GM12878 (cell line): ENCODE measurements around the gene MOK. TPM values are rescaled to one million over a fixed set of nuclear protein-coding genes. Genes with fewer than 3 reads are reported as not detected.

Experiments
- ATAC-seq: fragments of 200-7000 bp; cut with Tn5 transposase; 3 replicates; pipeline ENCODE4 v1.9.1; 2020; ENCODE audit warnings: mild to moderate bottlenecking, moderate library complexity
- BruUV-seq: library from RNA; stranded (reverse); fragments of 400-500 nt; replicated peaks from 2 replicates; lab custom pipeline; 2021; lab: Mats Ljungman, UMichigan
- CTCF ChIA-PET: fragments of 300-600 bp; sonication (Branson Sonifier 250); formaldehyde crosslinking; extraction: SDS; loops from one replicate; lab custom pipeline; 2021; ENCODE audit warnings: inconsistent platforms; lab: Yijun Ruan, JAX
- POLR2A ChIA-PET: fragments of 350-600 bp; formaldehyde crosslinking; extraction: SDS; loops from one replicate; lab custom pipeline; 2021; ENCODE audit warnings: inconsistent platforms; lab: Charles Lee
- RAD21 ChIA-PET: fragments of 300-600 bp; sonication (Branson Sonifier 250); formaldehyde crosslinking; loops from one replicate; lab custom pipeline; 2023; ENCODE audit warnings: antibody characterized with exemption; ENCODE audit not compliant: unreplicated experiment; lab: Charles Lee
- SMC1A ChIA-PET: fragments of 300-600 bp; sonication (Branson Sonifier 250); formaldehyde crosslinking; loops from one replicate; lab custom pipeline; 2023; ENCODE audit not compliant: unreplicated experiment, uncharacterized antibody; lab: Charles Lee
- DNase-seq: peaks from one replicate; pipeline ENCODE4 v3.0.0-alpha.2; 2011; ENCODE audit warnings: low read depth, low spot score
- FAIRE-seq: peaks from 3 replicates; lab custom pipeline; 2011; peaks lifted over from hg19 to GRCh38; lab: Jason Lieb, UNC
- H2AFZ ChIP-seq: 2 replicates; pipeline ENCODE4 v1.6.0; 2011; ENCODE audit warnings: low read depth, low read length, control low read depth; ENCODE audit not compliant: control insufficient read depth
- H3K27ac ChIP-seq: 2 replicates; pipeline ENCODE4 v1.5.1; 2011; ENCODE audit warnings: control low read depth; ENCODE audit not compliant: control insufficient read depth, insufficient read depth
- H3K27me3 ChIP-seq, 2 experiments: replicated peaks in 1 of 2; 2 replicates each; pipeline versions ENCODE4 v1.6.0 to v1.6.1; 2011; ENCODE audit warnings: low read length in 1 of 2; ENCODE audit not compliant: control insufficient read depth in 2 of 2, insufficient read depth in 2 of 2
- H3K36me3 ChIP-seq, 2 experiments: 2 replicates each; pipeline ENCODE4 v1.5.1; 2011; ENCODE audit warnings: low read length in 1 of 2; ENCODE audit not compliant: control insufficient read depth in 2 of 2, insufficient read depth in 2 of 2
- H3K4me1 ChIP-seq: 2 replicates; pipeline ENCODE4 v1.6.1; 2011; ENCODE audit warnings: mild to moderate bottlenecking, low read length, moderate library complexity, mixed read lengths; ENCODE audit not compliant: control insufficient read depth, insufficient read depth
- H3K4me2 ChIP-seq: 2 replicates; pipeline ENCODE4 v1.6.0; 2011; ENCODE audit warnings: control low read depth; ENCODE audit not compliant: control insufficient read depth, insufficient read depth
- H3K4me3 ChIP-seq: fragments of 200-600 bp; sonication (generic); 2 replicates; pipeline ENCODE4 v1.5.1; 2016
- H3K79me2 ChIP-seq: 2 replicates; pipeline ENCODE4 v1.6.0; 2011; ENCODE audit warnings: low read length; ENCODE audit not compliant: control insufficient read depth, insufficient read depth
- H3K9ac ChIP-seq: 2 replicates; pipeline ENCODE4 v1.8.0; 2011; ENCODE audit warnings: low read length, control low read depth, mixed read lengths; ENCODE audit not compliant: control insufficient read depth, insufficient read depth
- H3K9me3 ChIP-seq: replicated peaks from 3 replicates; pipeline ENCODE4 v1.5.1; 2011; ENCODE audit warnings: mild to moderate bottlenecking, low read length; ENCODE audit not compliant: control insufficient read depth, insufficient read depth
- H4K20me1 ChIP-seq: 2 replicates; pipeline ENCODE4 v1.6.0; 2011; ENCODE audit not compliant: control insufficient read depth, insufficient read depth
- CBX5 ChIP-seq: sonication (generic); IDR thresholded peaks from 2 replicates; pipeline ENCODE4 v1.6.1; 2016; ENCODE audit warnings: low read depth, moderate library complexity, mild to moderate bottlenecking, inconsistent platforms
- EED ChIP-seq: sonication (generic); IDR thresholded peaks from 2 replicates; pipeline ENCODE4 v1.6.1; 2016; ENCODE audit warnings: antibody characterized with exemption, low read depth
- EP300 ChIP-seq, 2 experiments: fragments of 150-350 bp in 1 of 2; IDR thresholded peaks; 2 replicates each; pipeline ENCODE4 v1.6.1; 2011 to 2012; ENCODE audit warnings: low read depth in 2 of 2, low read length in 2 of 2, borderline replicate concordance in 1 of 2, improper control_type of control experiment in 1 of 2, inconsistent platforms in 1 of 2; ENCODE audit not compliant: control insufficient read depth in 1 of 2
- HDAC6 ChIP-seq: fragments of 200-600 bp; sonication (generic); IDR thresholded peaks from one replicate; pipeline ENCODE4 v1.8.0; 2017; ENCODE audit warnings: antibody characterized with exemption; ENCODE audit not compliant: unreplicated experiment
- ZNF217 ChIP-seq: fragments of 450-650 bp; IDR thresholded peaks from 2 replicates; pipeline ENCODE4 v1.6.1; 2017; ENCODE audit warnings: antibody characterized with exemption, mild to moderate bottlenecking
- ZNF384 ChIP-seq: IDR thresholded peaks from 2 replicates; pipeline ENCODE4 v1.6.1; 2012; ENCODE audit warnings: low read depth, mild to moderate bottlenecking, low read length, improper control_type of control experiment, borderline replicate concordance
- WGBS: methylation state at CpG from one replicate; pipeline ENCODE4 v1.1.6; 2016; ENCODE audit warnings: low lambda C conversion rate; ENCODE audit not compliant: insufficient replicate concordance, insufficient coverage; ENCODE audit errors: missing lambda C conversion rate; 5-methylcytosine and 5-hydroxymethylcytosine counted together
- in situ Hi-C: fragments of 300-500 bp; cut with MboI; formaldehyde crosslinking; loops from 9 replicates; pipeline ENCODE4 v1.14.3; 2018; ENCODE audit warnings: mixed read lengths
- intact Hi-C: fragments of 100-400 bp; cut with micrococcal nuclease; formaldehyde crosslinking; loops from one replicate; pipeline ENCODE4 v1.14.2; 2022; ENCODE audit not compliant: unreplicated experiment
- polyA plus RNA-seq, 11 experiments: library from polyadenylated mRNA; depleted of rRNA in 4 of 11; unstranded in 6 of 11; stranded (reverse) in 5 of 11; fragments of >200 nt; fragmentation: Nextera tagmentation in 4 of 11; fragmentation: Illumina TruSeq in 1 of 11; extraction: Ambion mirVana in 4 of 11; extraction: Trizol in 1 of 11; gene quantifications; 1 replicate in 1 of 11; 2 replicates in 10 of 11; pipeline versions ENCODE4 v1.2.1 to v1.2.3, GENCODE V29; 2011 to 2016; ENCODE audit warnings: inconsistent platforms in 2 of 11, missing spikeins in 2 of 11, low read depth in 1 of 11
- total RNA-seq, 4 experiments: library from RNA; depleted of rRNA in 3 of 4; stranded (reverse); fragments of >200 nt in 3 of 4; fragmentation: Illumina TruSeq in 1 of 4; extraction: Trizol in 1 of 4; gene quantifications; 2 replicates each; pipeline versions ENCODE4 v1.2.1 to v1.2.3, GENCODE V29; 2013 to 2021
- TF ChIP-seq, protein P1 (sequence below): IDR thresholded peaks from 2 replicates; pipeline ENCODE4 v1.6.1; 2012; ENCODE audit warnings: low read depth, low read length, improper control_type of control experiment
- TF ChIP-seq, protein P2 (sequence below): IDR thresholded peaks from 2 replicates; pipeline ENCODE4 v1.6.1; 2011; ENCODE audit warnings: borderline replicate concordance, low read depth, mild to moderate bottlenecking, moderate library complexity, low read length; ENCODE audit not compliant: insufficient read depth, poor library complexity, severe bottlenecking

MOK gene
- total and polyA plus RNA-seq, 10 of the 15 experiments (the other 5 are each of a cell fraction or from before 2014, with no cell fraction given) = 0.10 to 3.0 (median 1.4) TPM

GRCh38 chr14:102278631-102278935, 26.4 kb downstream of the MOK start:
- Histone ChIP-seq H3K4me3 (no peak overlapping the region), H3K4me1 (no peaks in the 10 kb centered on the region), H4K20me1 (no peaks in the 10 kb centered on the region), H3K36me3 (no peaks in the 10 kb centered on the region)
- intact Hi-C loops = no loop called here
- SMC1A ChIA-PET = no interaction called here
- 33% methylated on average over 6 of the region's 6 CpGs for WGBS
- BruUV-seq = no TSS peak
- no peak for DNase-seq
- TF ChIP-seq, protein P1, sequence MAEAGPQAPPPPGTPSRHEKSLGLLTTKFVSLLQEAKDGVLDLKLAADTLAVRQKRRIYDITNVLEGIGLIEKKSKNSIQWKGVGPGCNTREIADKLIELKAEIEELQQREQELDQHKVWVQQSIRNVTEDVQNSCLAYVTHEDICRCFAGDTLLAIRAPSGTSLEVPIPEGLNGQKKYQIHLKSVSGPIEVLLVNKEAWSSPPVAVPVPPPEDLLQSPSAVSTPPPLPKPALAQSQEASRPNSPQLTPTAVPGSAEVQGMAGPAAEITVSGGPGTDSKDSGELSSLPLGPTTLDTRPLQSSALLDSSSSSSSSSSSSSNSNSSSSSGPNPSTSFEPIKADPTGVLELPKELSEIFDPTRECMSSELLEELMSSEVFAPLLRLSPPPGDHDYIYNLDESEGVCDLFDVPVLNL = no peak
- no peak for TF ChIP-seq EP300 (IDR thresholded peaks at IDR 0.05; ENCODE audit: borderline replicate concordance in 1 of 2, control insufficient read depth in 1 of 2, low read depth in 2 of 2, low read length in 2 of 2)
- no peak for TF ChIP-seq ZNF384
- TF ChIP-seq, protein P2, sequence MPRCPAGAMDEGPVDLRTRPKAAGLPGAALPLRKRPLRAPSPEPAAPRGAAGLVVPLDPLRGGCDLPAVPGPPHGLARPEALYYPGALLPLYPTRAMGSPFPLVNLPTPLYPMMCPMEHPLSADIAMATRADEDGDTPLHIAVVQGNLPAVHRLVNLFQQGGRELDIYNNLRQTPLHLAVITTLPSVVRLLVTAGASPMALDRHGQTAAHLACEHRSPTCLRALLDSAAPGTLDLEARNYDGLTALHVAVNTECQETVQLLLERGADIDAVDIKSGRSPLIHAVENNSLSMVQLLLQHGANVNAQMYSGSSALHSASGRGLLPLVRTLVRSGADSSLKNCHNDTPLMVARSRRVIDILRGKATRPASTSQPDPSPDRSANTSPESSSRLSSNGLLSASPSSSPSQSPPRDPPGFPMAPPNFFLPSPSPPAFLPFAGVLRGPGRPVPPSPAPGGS = no peak
- TF ChIP-seq CBX5 = no peak
- no peak for TF ChIP-seq HDAC6
- no peak for TF ChIP-seq EED
- TF ChIP-seq ZNF217 = no peak
- TF ChIP-seq, all 136 proteins: peak for 0
- FAIRE-seq = no peak
- Histone ChIP-seq H3K9ac (no peak overlapping the region), H2AFZ (no peak overlapping the region), H3K4me2 (no peak overlapping the region), H3K79me2 (no peaks in the 10 kb centered on the region), H3K27ac (no peak overlapping the region), H3K27me3 (no peaks in the 10 kb centered on the region), H3K9me3 (no peaks in the 10 kb centered on the region)
- POLR2A ChIA-PET = no interaction called here
- ATAC-seq = no peak
- CTCF ChIA-PET = no interaction called here
- RAD21 ChIA-PET = no interaction called here
- in situ Hi-C loops = no loop called here
